Measurements from ENCODE around the gene ISOC2. TPM values are rescaled to one million over a fixed set of nuclear protein-coding genes. Genes with fewer than 3 reads are reported as not detected.

Gene ISOC2
- total RNA-seq, 1 experiment from 2014 or later, result 72.2 TPM

GRCh38 chr19:55436847-55437246 is 24.6 kb downstream of the ISOC2 start:
- no peak overlapping the region for H2BK120ac ChIP-seq (ENCODE audit: low read depth, low read length, poor library complexity, severe bottlenecking)
- H4K20me1 ChIP-seq (ENCODE audit: control insufficient read depth, insufficient read depth, insufficient read length), result no peaks in the 10 kb centered on the region
- Mint-ChIP-seq H3K36me3 (ENCODE audit: insufficient read depth in 1 of 3, low read depth in 3 of 3) (no peaks in the 10 kb centered on the region), H3K4me3 (no peak overlapping the region), H3K4me1 (peaks cover 11 to 18% of the 10 kb centered on the region in 2 experiments), H3K27me3 (ENCODE audit: low read depth) (peaks cover 53% of the 10 kb centered on the region), H3K9me3 (peaks cover 0 to 5% of the 10 kb centered on the region in 2 experiments; a peak in 1 of 5 replicates), H3K27ac (no peak overlapping the region)
- no peak overlapping the region for H2BK20ac ChIP-seq (ENCODE audit: low read depth, low read length, poor library complexity, severe bottlenecking)
- no peak overlapping the region for H3K56ac ChIP-seq (ENCODE audit: insufficient read length, low read depth, low read length)
- no peak overlapping the region for H3K4ac ChIP-seq (ENCODE audit: low read depth, low read length)
- no peak overlapping the region for H3T11ph ChIP-seq (ENCODE audit: low read length)
- no peak overlapping the region for H2BK12ac ChIP-seq (ENCODE audit: insufficient read length, low read depth, low read length)
- no peak for DNase-seq
- no peak overlapping the region for H2AFZ ChIP-seq (ENCODE audit: low read length)
- H3K23ac ChIP-seq (ENCODE audit: insufficient read length, low read depth, low read length), result no peak overlapping the region
- H3K4me1 ChIP-seq (ENCODE audit: insufficient read depth, low read length), result 0 out of 2 replicates have a peak, but pooled peaks cover 2% of the 10 kb centered on the region
- H2BK5ac ChIP-seq (ENCODE audit: insufficient read length, low read length), result no peak overlapping the region
- no peak overlapping the region for H4K8ac ChIP-seq (replicated peaks; ENCODE audit: insufficient read length, low read depth, low read length)
- no peak overlapping the region for H3K18ac ChIP-seq (ENCODE audit: insufficient read length, low read depth, low read length)
- no peak for TF ChIP-seq CTCF (conservative IDR thresholded peaks at IDR 0.05)
- no peak overlapping the region for H3K9ac ChIP-seq (ENCODE audit: extremely low read depth, insufficient read length, low read length)
- H3K4me2 ChIP-seq (ENCODE audit: insufficient read depth, insufficient read length, low read length), result no peak overlapping the region
- peaks cover 5% of the 10 kb centered on the region; the same call in 1 of the 2 replicates for H3K27me3 ChIP-seq (ENCODE audit: insufficient read depth, low read length)
- no CpG with 5 or more reads among the region's 8 CpGs for WGBS (ENCODE audit: extremely low coverage, insufficient read length, low lambda C conversion rate)
- H3K27ac ChIP-seq (ENCODE audit: insufficient read length, low read depth, low read length), result no peak overlapping the region
- no peak overlapping the region for H4K91ac ChIP-seq (ENCODE audit: insufficient read length, low read depth, low read length)
- no peaks in the 10 kb centered on the region for H3K9me3 ChIP-seq (ENCODE audit: control insufficient read depth, low read depth, low read length)
- H3K23me2 ChIP-seq (ENCODE audit: insufficient read length, low read depth, low read length, poor library complexity, severe bottlenecking), result peaks cover 16% of the 10 kb centered on the region
- H3K14ac ChIP-seq (ENCODE audit: insufficient read depth, low read length), result no peak overlapping the region
- H2BK15ac ChIP-seq (ENCODE audit: low read depth, low read length), result no peak overlapping the region
- H2AK5ac ChIP-seq (ENCODE audit: insufficient read length, low read length), result no peak overlapping the region
- H3K79me1 ChIP-seq (ENCODE audit: insufficient read depth, low read depth, low read length, poor library complexity, severe bottlenecking), result no peaks in the 10 kb centered on the region
- H4K5ac ChIP-seq (ENCODE audit: insufficient read length, low read depth, low read length), result no peak overlapping the region
- no peaks in the 10 kb centered on the region for H3K79me2 ChIP-seq (ENCODE audit: insufficient read depth, low read length)

All from H9 (cell line).